Spleen (tissue), 11 donors: Measurements from ENCODE around the gene JSRP1. TPM values are rescaled to one million over a fixed set of nuclear protein-coding genes. Genes with fewer than 3 reads are reported as not detected.

Source experiments
- DNase-seq: peaks from one replicate; pipeline ENCODE4 v3.0.0-alpha.2; 2020
- H3K27ac ChIP-seq, 8 donors: fragments of 200-600 bp; sonication (generic) in 7 of 8; 1 replicate in 4 of 8; 2 replicates in 4 of 8; pipeline versions ENCODE4 v1.5.0 to v1.8.0; 2016 to 2021; ENCODE audit warnings: inconsistent platforms in 4 of 8, mild to moderate bottlenecking in 4 of 8, moderate library complexity in 1 of 8
- H3K27me3 ChIP-seq, 7 donors: fragments of 200-600 bp; sonication (generic) in 6 of 7; replicated peaks in 1 of 7; 1 replicate in 4 of 7; 2 replicates in 3 of 7; pipeline versions ENCODE4 v1.5.0 to v1.8.0; 2016 to 2021; ENCODE audit warnings: inconsistent platforms in 3 of 7, mild to moderate bottlenecking in 1 of 7
- H3K36me3 ChIP-seq, 6 donors: fragments of 200-600 bp; sonication (generic) in 5 of 6; 1 replicate in 4 of 6; 2 replicates in 2 of 6; pipeline versions ENCODE4 v1.5.0 to v1.8.0; 2016 to 2021; ENCODE audit warnings: inconsistent platforms in 2 of 6
- H3K4me1 ChIP-seq, 6 donors: fragments of 200-600 bp; sonication (generic) in 5 of 6; 1 replicate in 3 of 6; 2 replicates in 3 of 6; pipeline versions ENCODE4 v1.5.0 to v1.8.0; 2016 to 2021; ENCODE audit warnings: inconsistent platforms in 3 of 6
- H3K4me3 ChIP-seq, 8 donors: fragments of 200-600 bp; sonication (generic) in 7 of 8; 1 replicate in 4 of 8; 2 replicates in 4 of 8; pipeline versions ENCODE4 v1.5.0 to v1.8.0; 2016 to 2021; ENCODE audit warnings: inconsistent platforms in 4 of 8, mild to moderate bottlenecking in 4 of 8, moderate library complexity in 2 of 8
- H3K9me3 ChIP-seq, 8 donors: fragments of 200-600 bp; sonication (generic) in 7 of 8; 1 replicate in 4 of 8; 2 replicates in 4 of 8; pipeline versions ENCODE4 v1.5.0 to v1.8.0; 2016 to 2021; ENCODE audit warnings: inconsistent platforms in 4 of 8
- POLR2A ChIP-seq, 3 donors: fragments of 450-650 bp; IDR thresholded peaks; one replicate each; pipeline ENCODE4 v1.5.1; 2017; ENCODE audit warnings: antibody characterized with exemption in 3 of 3, mild to moderate bottlenecking in 1 of 3
- POLR2AphosphoS5 ChIP-seq, 3 donors: sonication (generic); formaldehyde crosslinking; IDR thresholded peaks; one replicate each; pipeline ENCODE4 v1.5.1; 2017; ENCODE audit warnings: antibody characterized with exemption in 3 of 3
- WGBS, 5 donors: extraction: QIAGEN DNeasy Blood & Tissue Kit in 3 of 5; methylation state at CpG; one replicate each; pipeline versions ENCODE4 v1.1.5 to v1.1.7; 2013 to 2018; 5-methylcytosine and 5-hydroxymethylcytosine counted together
- intact Hi-C: fragments of 100-400 bp; cut with DNase I; formaldehyde crosslinking; loops from one replicate; pipeline ENCODE4 v1.15.0; 2023; ENCODE audit warnings: low total_unique reads
- polyA plus RNA-seq, 3 donors: library from polyadenylated mRNA; stranded (reverse); fragments of 200-250 nt; gene quantifications; one replicate each; pipeline ENCODE4 v1.2.1, GENCODE V29; 2013
- total RNA-seq, 7 donors: library from RNA; depleted of rRNA in 3 of 7; stranded (reverse); fragments of >200 nt in 3 of 7; fragmentation: NEBNext Ultra II Directional in 4 of 7; extraction: Animal tissue kit (Norgen Biotek cat#: 25700) in 4 of 7; gene quantifications; one replicate each; pipeline versions ENCODE4 v1.1.0 to v1.2.1, GENCODE V29; 2016 to 2021
- TF ChIP-seq, protein P1 (sequence below), 11 experiments: fragments of 200-600 bp in 7 of 11; fragments of 450-650 bp in 4 of 11; sonication (generic) in 4 of 11; IDR thresholded peaks in 8 of 11; conservative IDR thresholded peaks in 3 of 11; 1 replicate in 7 of 11; 2 replicates in 4 of 11; pipeline versions ENCODE4 v1.4.0 to v1.8.0; 2016 to 2021; ENCODE audit warnings: antibody characterized with exemption in 11 of 11, inconsistent platforms in 4 of 11, mild to moderate bottlenecking in 1 of 11
- donor health status: healthy with polysubstance abuse.
- donor health status: DM: no; HTN: no; CAD: no; lungs with moderate emphysema.
- donor health status: DM: no; HTN: no; CAD: no.
- donor health status: Bipolar disorder and iron deficiency.
- donor health status: healthy.
- donor health status: DM: no; HTN: no; CAD: no.
- donor health status: DM: yes; HTN: yes; CAD: no.

The JSRP1 gene
- total and polyA plus RNA-seq, 10 donors = 1.2 to 4.8 (median 3.1) TPM

DNA sequence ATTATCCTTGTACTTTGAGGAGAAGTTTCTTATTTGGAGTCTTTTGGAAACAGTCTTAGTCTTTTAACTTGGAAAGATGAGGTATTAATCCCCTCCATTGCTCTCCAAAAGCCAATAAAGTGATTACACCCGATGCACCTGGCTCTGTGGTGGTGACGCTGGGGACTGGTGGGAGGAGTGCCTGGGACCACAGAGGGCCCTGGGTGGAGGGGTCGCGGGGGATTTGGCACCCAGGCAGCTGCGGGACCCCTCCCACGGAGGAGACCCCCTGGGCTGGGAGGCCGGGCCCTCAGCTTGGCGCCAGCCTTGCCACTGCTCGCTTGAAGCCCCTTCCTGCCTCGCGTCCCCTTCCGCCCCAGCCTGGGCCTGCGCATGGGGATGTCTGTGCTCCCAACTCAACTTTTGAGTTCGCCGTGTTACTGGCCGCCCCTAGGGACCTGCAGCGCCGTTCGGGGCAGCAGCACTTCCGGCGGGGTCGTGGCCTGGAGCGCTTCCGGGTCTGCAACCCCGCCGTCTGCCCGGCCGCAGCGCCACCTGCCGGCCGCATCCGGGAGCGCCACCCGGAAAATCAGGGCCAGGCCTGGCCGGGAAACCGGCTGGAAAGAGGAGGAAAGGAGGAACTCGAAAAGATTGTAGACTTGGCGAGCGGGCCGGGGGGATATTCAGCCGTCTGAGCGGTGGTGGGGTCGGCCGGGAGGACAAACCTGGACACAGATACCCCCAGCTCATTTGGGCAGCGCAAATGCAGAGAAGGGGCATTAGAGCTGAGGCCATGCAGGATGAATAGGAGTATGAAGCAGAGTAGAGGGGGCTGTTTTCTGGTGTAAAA lies 17.4 kb upstream of the JSRP1 start:
- peak; percentile 96 for DNase-seq
- H3K4me1 ChIP-seq = peaks cover 43 to 82% (median 68%) of the 10 kb centered on the region in 6 donors
- H3K9me3 ChIP-seq = no peaks in the 10 kb centered on the region
- H3K36me3 ChIP-seq = peaks cover 0 to 69% (median 40%) of the 10 kb centered on the region in 6 donors
- H3K27me3 ChIP-seq = no peaks in the 10 kb centered on the region
- peak overlapping the region; percentile 6 to 100 (median 68) for H3K4me3 ChIP-seq
- TF ChIP-seq POLR2A (IDR thresholded peaks at IDR 0.05) (peak in 2 of 3 donors; percentile 22 to 31), POLR2AphosphoS5 (IDR thresholded peaks at IDR 0.05) (peak; percentile 91 to 96 (median 93))
- TF ChIP-seq, protein P1, sequence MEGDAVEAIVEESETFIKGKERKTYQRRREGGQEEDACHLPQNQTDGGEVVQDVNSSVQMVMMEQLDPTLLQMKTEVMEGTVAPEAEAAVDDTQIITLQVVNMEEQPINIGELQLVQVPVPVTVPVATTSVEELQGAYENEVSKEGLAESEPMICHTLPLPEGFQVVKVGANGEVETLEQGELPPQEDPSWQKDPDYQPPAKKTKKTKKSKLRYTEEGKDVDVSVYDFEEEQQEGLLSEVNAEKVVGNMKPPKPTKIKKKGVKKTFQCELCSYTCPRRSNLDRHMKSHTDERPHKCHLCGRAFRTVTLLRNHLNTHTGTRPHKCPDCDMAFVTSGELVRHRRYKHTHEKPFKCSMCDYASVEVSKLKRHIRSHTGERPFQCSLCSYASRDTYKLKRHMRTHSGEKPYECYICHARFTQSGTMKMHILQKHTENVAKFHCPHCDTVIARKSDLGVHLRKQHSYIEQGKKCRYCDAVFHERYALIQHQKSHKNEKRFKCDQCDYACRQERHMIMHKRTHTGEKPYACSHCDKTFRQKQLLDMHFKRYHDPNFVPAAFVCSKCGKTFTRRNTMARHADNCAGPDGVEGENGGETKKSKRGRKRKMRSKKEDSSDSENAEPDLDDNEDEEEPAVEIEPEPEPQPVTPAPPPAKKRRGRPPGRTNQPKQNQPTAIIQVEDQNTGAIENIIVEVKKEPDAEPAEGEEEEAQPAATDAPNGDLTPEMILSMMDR (IDR thresholded peaks at IDR 0.05 in 8 of 11, conservative IDR thresholded peaks at IDR 0.05 in 3 of 11) = peak; percentile 86 to 100 (median 98)
- intact Hi-C loops = loop anchor here (5.0 kb wide), 1 partner anchor 116 kb away; no protein-coding TSS in a partner anchor
- H3K27ac ChIP-seq = peak overlapping the region; percentile 72 to 100 (median 98)
- WGBS, 5 donors = 7 to 10% (median 8%) methylated on average over 37 to 45 of the region's 45 CpGs

DNA sequence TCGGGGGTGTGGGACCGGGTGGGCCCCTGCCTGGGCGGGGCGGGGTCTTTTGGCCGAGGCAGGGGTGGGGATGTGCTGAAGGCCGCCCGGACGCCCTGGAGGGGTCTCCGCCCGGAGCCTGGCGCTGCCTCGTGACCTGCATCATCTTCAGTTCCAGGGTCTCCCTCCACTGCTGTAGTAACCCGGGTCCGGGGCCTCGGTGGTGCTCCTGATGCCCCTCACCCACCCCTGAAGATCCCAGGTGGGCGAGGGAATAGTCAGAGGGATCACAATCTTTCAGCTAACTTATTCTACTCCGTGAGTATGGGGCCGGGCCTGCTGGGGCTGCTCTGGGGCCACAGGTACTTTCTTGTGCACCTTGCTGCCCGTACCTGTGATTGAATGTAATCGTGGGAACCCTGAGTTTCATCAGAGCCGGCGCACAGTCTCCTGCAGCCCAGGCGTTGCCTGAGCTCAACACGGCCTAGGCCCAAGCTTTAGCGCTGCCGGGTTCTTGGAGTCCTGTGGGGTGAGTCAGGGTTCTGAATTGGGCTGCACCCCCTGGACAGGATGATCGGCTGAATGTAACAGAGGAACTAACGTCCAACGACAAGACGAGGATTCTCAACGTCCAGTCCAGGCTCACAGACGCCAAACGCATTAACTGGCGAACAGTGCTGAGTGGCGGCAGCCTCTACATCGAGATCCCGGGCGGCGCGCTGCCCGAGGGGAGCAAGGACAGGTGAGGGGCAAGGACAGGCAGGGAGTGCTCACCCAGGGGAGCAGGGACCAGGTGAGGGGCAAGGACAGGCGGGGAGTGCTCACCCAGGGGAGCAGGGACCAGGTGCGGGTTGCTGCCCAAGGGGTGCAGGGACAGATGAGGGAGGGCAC lies 15.3 kb upstream of the JSRP1 start:
- Histone ChIP-seq H3K4me3 (peak overlapping the region; percentile 92 to 100 (median 98)), H3K36me3 (peaks cover 0 to 52% (median 36%) of the 10 kb centered on the region in 6 donors), H3K4me1 (peaks cover 49 to 83% (median 82%) of the 10 kb centered on the region in 6 donors), H3K9me3 (no peaks in the 10 kb centered on the region), H3K27me3 (no peaks in the 10 kb centered on the region), H3K27ac (peak overlapping the region; percentile 93 to 100 (median 100))
- DNase-seq = peak; percentile 85
- TF ChIP-seq POLR2AphosphoS5 (IDR thresholded peaks at IDR 0.05) = peak; percentile 51 to 83 (median 64)
- TF ChIP-seq, protein P1 (IDR thresholded peaks at IDR 0.05 in 8 of 11, conservative IDR thresholded peaks at IDR 0.05 in 3 of 11) = no peak
- intact Hi-C loops = loop anchor here (2.0 to 5.0 kb wide), 2 partner anchors 33 to 114 kb away; no protein-coding TSS in a partner anchor
- 17 to 32% (median 24%) methylated on average over 26 to 43 of the region's 43 CpGs for WGBS, 5 donors

DNA sequence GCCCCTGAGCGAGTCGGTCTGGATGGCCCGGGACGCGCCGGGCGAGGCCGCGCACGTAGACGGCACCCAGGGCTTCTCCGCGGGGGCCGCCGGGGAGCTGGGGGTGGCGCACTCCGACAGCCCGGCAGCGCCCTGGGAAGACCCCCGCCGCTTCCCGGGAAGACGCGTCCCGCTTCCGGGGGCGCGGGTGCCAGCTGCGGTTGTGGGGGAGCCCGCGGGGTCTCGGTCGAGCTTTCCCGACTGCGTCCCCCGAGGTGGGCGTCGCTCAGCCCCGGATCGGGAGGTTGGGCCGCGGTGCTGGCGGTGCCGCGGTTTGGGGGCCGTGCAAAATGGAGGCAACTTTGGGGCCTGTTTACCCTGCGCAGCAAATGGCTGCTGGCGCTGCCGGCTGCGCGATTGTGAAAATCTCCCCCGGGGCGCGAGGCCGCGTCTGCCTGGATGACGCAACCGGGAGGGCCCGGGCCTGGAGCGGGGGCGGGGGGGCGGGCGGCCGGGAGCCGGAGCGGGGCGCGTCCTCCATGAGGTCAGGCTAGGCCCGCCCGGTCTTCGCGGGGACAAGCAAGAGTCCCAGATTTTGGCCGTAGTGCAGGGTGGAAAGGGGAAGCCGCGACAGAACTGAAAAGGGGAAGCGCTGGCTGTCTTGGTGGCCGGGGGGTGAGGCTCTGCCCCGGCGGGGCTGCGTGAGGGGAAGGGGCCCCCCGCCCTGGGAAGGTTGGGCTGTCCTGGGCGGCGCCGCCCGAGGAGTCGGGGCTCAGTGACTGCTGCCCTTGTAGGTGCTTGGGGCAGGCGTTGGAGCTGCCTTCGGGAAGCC lies 14.4 kb upstream of the JSRP1 start:
- peak overlapping the region; percentile 93 to 100 (median 100) for H3K27ac ChIP-seq
- WGBS, 5 donors = 0 to 1% (median 1%) methylated on average over 42 to 88 of the region's 88 CpGs
- intact Hi-C loops = loop anchor here (2.0 to 5.0 kb wide), 2 partner anchors 32 to 113 kb away; no protein-coding TSS in a partner anchor
- TF ChIP-seq POLR2AphosphoS5 (IDR thresholded peaks at IDR 0.05) (peak; percentile 78 to 91 (median 84)), POLR2A (IDR thresholded peaks at IDR 0.05) (no peak)
- peak overlapping the region; percentile 92 to 100 (median 98) for H3K4me3 ChIP-seq
- peaks cover 49 to 83% (median 82%) of the 10 kb centered on the region in 6 donors for H3K4me1 ChIP-seq
- H3K36me3 ChIP-seq = peaks cover 0 to 43% (median 27%) of the 10 kb centered on the region in 6 donors
- DNase-seq = peak; percentile 96
- H3K27me3 ChIP-seq = no peaks in the 10 kb centered on the region
- H3K9me3 ChIP-seq = no peaks in the 10 kb centered on the region

DNA sequence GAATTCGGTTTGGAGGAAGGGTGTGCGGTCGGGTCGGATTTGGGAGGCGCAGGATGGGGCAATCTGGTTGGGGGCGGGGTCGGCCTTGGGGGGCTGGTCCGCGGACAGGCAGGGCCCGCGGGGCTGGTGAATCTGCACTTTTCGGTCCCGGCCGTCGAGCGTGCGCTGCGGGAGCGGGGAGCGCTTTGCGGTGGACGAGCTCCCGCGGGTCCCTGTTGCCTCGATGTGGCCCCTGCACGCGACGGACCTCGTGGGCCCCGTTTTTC lies 13.9 kb upstream of the JSRP1 start:
- H3K9me3 ChIP-seq = no peaks in the 10 kb centered on the region
- intact Hi-C loops = loop anchor here (2.0 to 5.0 kb wide), 2 partner anchors 31 to 113 kb away; no protein-coding TSS in a partner anchor
- WGBS, 5 donors = 0 to 1% (median 0%) methylated on average over 7 to 30 of the region's 30 CpGs
- H3K4me3 ChIP-seq = peak overlapping the region; percentile 92 to 100 (median 98)
- no peaks in the 10 kb centered on the region for H3K27me3 ChIP-seq
- peak overlapping the region; percentile 93 to 100 (median 100) for H3K27ac ChIP-seq
- TF ChIP-seq POLR2A (IDR thresholded peaks at IDR 0.05) (no peak), POLR2AphosphoS5 (IDR thresholded peaks at IDR 0.05) (no peak)
- TF ChIP-seq, protein P1 (IDR thresholded peaks at IDR 0.05 in 8 of 11, conservative IDR thresholded peaks at IDR 0.05 in 3 of 11) = no peak
- peaks cover 47 to 83% (median 80%) of the 10 kb centered on the region in 6 donors for H3K4me1 ChIP-seq
- peak; percentile 94 for DNase-seq
- peaks cover 0 to 38% (median 22%) of the 10 kb centered on the region in 6 donors for H3K36me3 ChIP-seq
